Activated T-cell treated with anti-CD3 and anti-CD28 coated beads, Interleukin-2, amount 50 U/mL, for 4 hours (primary cell): Measurements from ENCODE around the gene MTCH1. TPM values are rescaled to one million over a fixed set of nuclear protein-coding genes. Genes with fewer than 3 reads are reported as not detected.

Experiments
- ATAC-seq, 2 donors: fragments of 200-7000 bp; cut with Tn5 transposase; one replicate each; pipeline ENCODE4 v1.10.0; 2021
- DNase-seq: peaks from one replicate; pipeline ENCODE4 v3.0.0-alpha.2; 2020
- H3K27me3 Mint-ChIP-seq: one replicate; pipeline ENCODE4 v1.8.0; 2021; ENCODE audit warnings: low read depth, mixed read lengths
- H3K36me3 Mint-ChIP-seq: one replicate; pipeline ENCODE4 v1.8.0; 2022; ENCODE audit warnings: mixed read lengths; ENCODE audit not compliant: insufficient read depth
- H3K4me1 Mint-ChIP-seq: one replicate; pipeline ENCODE4 v1.8.0; 2021; ENCODE audit warnings: low read depth, mixed read lengths
- H3K4me3 Mint-ChIP-seq: one replicate; pipeline ENCODE4 v1.8.0; 2021; ENCODE audit warnings: mild to moderate bottlenecking, moderate library complexity, mixed read lengths
- H3K9me3 Mint-ChIP-seq: one replicate; pipeline ENCODE4 v1.8.0; 2021; ENCODE audit warnings: mixed read lengths
- total RNA-seq, 3 donors: library from RNA; stranded (reverse); gene quantifications; one replicate each; pipeline ENCODE4 v1.2.1, GENCODE V29; 2021

MTCH1 gene
- total RNA-seq, 3 donors from 2014 or later: 100 to 104 (median 104) TPM

- no peaks in the 10 kb centered on the region for H3K27me3 Mint-ChIP-seq
- ATAC-seq: peak; percentile 5 to 11
- H3K9me3 Mint-ChIP-seq: no peaks in the 10 kb centered on the region
- peaks cover 3% of the 10 kb centered on the region for H3K36me3 Mint-ChIP-seq
- DNase-seq: no peak
- H3K4me1 Mint-ChIP-seq: peaks cover 19% of the 10 kb centered on the region
- H3K4me3 Mint-ChIP-seq: peak overlapping the region; percentile 98
These were observed 680 bp upstream of the MTCH1 start for GRCh38 chr6:36986704-36987047.

GRCh38 chr6:36985417-36985807 lies 584 bp downstream of the MTCH1 start:
- DNase-seq (no peak), ATAC-seq (no peak)
- H3K27me3 Mint-ChIP-seq: no peaks in the 10 kb centered on the region
- H3K36me3 Mint-ChIP-seq: peaks cover 6% of the 10 kb centered on the region
- H3K9me3 Mint-ChIP-seq: no peaks in the 10 kb centered on the region
- peaks cover 30% of the 10 kb centered on the region for H3K4me1 Mint-ChIP-seq
- H3K4me3 Mint-ChIP-seq: no peak overlapping the region

GRCh38 chr6:36984581-36985416 lies 1.2 kb downstream of the MTCH1 start:
- Mint-ChIP-seq H3K9me3 (no peaks in the 10 kb centered on the region), H3K27me3 (no peaks in the 10 kb centered on the region), H3K4me3 (no peak overlapping the region), H3K36me3 (peaks cover 8% of the 10 kb centered on the region), H3K4me1 (peaks cover 33% of the 10 kb centered on the region)
- ATAC-seq (peak; percentile 16), DNase-seq (peak; percentile 55)

DNA sequence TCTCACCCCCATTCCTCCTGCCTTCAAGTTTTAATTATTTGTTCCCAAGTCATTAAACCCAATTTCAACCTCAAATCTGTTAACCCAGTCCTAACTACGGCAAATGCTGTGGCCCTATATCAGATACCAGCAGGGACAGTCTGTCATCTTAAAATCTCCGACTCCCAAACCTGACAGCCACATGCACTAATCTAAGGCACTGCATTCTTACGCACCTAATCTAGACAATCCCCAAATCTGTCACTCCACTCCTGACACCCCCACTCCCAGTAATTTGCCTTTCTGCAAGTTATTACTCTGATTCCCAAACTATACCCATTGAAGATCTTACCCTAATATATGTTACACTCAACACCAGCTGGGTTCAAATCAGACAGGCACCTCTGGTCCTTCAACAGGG lies 2.5 kb downstream of the MTCH1 start:
- DNase-seq (no peak), ATAC-seq (no peak)
- peaks cover 40% of the 10 kb centered on the region for H3K4me1 Mint-ChIP-seq
- no peak overlapping the region for H3K4me3 Mint-ChIP-seq
- no peaks in the 10 kb centered on the region for H3K9me3 Mint-ChIP-seq
- no peaks in the 10 kb centered on the region for H3K27me3 Mint-ChIP-seq
- H3K36me3 Mint-ChIP-seq: peaks cover 12% of the 10 kb centered on the region

- peaks cover 21% of the 10 kb centered on the region for H3K36me3 Mint-ChIP-seq
- ATAC-seq (no peak), DNase-seq (no peak)
- H3K4me3 Mint-ChIP-seq: no peak overlapping the region
- H3K9me3 Mint-ChIP-seq: no peaks in the 10 kb centered on the region
- no peaks in the 10 kb centered on the region for H3K27me3 Mint-ChIP-seq
- peaks cover 30% of the 10 kb centered on the region for H3K4me1 Mint-ChIP-seq
These were observed 4.9 kb downstream of the MTCH1 start for GRCh38 chr6:36980876-36981619.

GRCh38 chr6:36980129-36980528 lies 5.9 kb downstream of the MTCH1 start:
- DNase-seq (no peak), ATAC-seq (no peak)
- no peaks in the 10 kb centered on the region for H3K27me3 Mint-ChIP-seq
- H3K4me1 Mint-ChIP-seq: peaks cover 30% of the 10 kb centered on the region
- no peak overlapping the region for H3K4me3 Mint-ChIP-seq
- no peaks in the 10 kb centered on the region for H3K9me3 Mint-ChIP-seq
- H3K36me3 Mint-ChIP-seq: peaks cover 23% of the 10 kb centered on the region

DNA sequence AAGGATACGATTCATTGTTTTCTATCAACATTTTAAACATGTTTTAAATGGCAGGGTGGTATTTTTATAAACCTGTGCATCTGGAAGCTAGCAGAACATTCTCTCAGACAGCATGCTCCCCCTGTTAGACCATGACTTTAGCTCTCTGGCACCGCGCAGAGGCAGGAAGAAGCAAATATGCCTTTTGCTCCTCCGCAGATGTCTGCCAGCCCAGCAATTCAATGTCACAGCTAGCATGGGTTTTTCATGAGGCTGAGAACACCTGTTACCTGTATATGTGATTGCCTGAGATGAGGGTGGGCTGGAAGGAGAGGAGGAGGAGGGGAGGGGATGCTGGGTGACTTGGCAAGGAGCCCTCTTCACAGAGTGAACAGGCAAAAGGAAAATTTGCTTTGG lies 6.7 kb downstream of the MTCH1 start:
- Mint-ChIP-seq H3K4me3 (no peak overlapping the region), H3K36me3 (peaks cover 26% of the 10 kb centered on the region), H3K9me3 (no peaks in the 10 kb centered on the region), H3K4me1 (peaks cover 30% of the 10 kb centered on the region), H3K27me3 (no peaks in the 10 kb centered on the region)
- ATAC-seq: peak in 1 of 2 donors; percentile 65
- DNase-seq: no peak

GRCh38 chr6:36978421-36979346 lies 7.3 kb downstream of the MTCH1 start:
- H3K9me3 Mint-ChIP-seq: no peaks in the 10 kb centered on the region
- no peak for ATAC-seq
- peaks cover 30% of the 10 kb centered on the region for H3K4me1 Mint-ChIP-seq
- H3K4me3 Mint-ChIP-seq: no peak overlapping the region
- peaks cover 26% of the 10 kb centered on the region for H3K36me3 Mint-ChIP-seq
- no peak for DNase-seq
- H3K27me3 Mint-ChIP-seq: no peaks in the 10 kb centered on the region

DNA sequence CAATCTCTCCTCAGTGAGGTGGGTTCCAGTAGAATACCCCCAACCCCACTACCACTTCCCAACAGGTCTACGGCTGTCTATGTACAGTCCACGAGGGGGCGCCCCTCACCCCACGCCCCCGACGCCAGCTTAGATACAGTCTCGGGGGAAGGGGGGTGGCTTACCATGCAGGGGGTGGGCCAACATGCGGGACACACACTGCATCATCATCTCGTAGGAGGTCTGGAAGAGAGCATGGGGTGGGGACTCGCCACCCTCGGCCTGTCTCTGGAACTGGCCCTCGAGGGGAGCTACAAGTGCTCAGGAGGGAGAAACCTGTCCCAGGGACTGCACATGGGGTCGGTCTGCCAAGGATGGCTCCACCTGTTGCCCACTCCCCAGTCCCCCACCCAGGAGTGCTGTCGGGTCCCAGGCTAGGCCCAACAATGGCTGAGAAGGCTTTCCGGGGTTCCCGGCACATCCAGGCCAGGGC lies 8.5 kb downstream of the MTCH1 start:
- Mint-ChIP-seq H3K36me3 (peaks cover 30% of the 10 kb centered on the region), H3K4me1 (peaks cover 28% of the 10 kb centered on the region), H3K4me3 (no peak overlapping the region), H3K27me3 (no peaks in the 10 kb centered on the region), H3K9me3 (no peaks in the 10 kb centered on the region)
- peak; percentile 27 to 63 for ATAC-seq
- DNase-seq: no peak

GRCh38 chr6:36976931-36977330 lies 9.1 kb downstream of the MTCH1 start:
- Mint-ChIP-seq H3K4me1 (peaks cover 24% of the 10 kb centered on the region), H3K4me3 (no peak overlapping the region), H3K36me3 (peaks cover 33% of the 10 kb centered on the region), H3K27me3 (no peaks in the 10 kb centered on the region), H3K9me3 (no peaks in the 10 kb centered on the region)
- ATAC-seq: no peak
- DNase-seq: no peak

DNA sequence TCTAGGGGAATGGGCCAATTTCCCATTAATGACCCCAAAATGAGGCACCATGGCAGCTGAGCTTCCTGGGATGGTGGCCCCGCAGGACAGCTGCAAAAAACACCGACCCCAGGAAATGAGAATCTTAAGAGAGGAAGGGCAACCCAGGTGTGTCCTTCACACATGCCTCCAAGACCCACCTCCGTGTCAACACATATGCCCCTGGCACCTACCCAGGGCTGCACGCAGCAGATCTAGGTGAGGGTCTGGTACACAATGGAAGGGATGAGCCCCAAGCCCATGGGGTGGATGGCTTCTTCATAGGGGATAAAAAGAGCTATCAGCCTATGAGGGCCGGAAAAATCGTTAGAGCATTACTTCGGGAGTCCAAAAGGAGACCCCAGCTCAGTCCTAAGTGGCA lies 9.5 kb downstream of the MTCH1 start:
- no peak for ATAC-seq
- H3K9me3 Mint-ChIP-seq: no peaks in the 10 kb centered on the region
- H3K4me1 Mint-ChIP-seq: peaks cover 19% of the 10 kb centered on the region
- peaks cover 29% of the 10 kb centered on the region for H3K36me3 Mint-ChIP-seq
- no peaks in the 10 kb centered on the region for H3K27me3 Mint-ChIP-seq
- DNase-seq: no peak
- no peak overlapping the region for H3K4me3 Mint-ChIP-seq

GRCh38 chr6:36976007-36976264 lies 10.1 kb downstream of the MTCH1 start:
- peaks cover 15% of the 10 kb centered on the region for H3K4me1 Mint-ChIP-seq
- H3K27me3 Mint-ChIP-seq: no peaks in the 10 kb centered on the region
- no peaks in the 10 kb centered on the region for H3K9me3 Mint-ChIP-seq
- ATAC-seq (no peak), DNase-seq (no peak)
- peaks cover 29% of the 10 kb centered on the region for H3K36me3 Mint-ChIP-seq
- H3K4me3 Mint-ChIP-seq: no peak overlapping the region

GRCh38 chr6:36975231-36976006 lies 10.6 kb downstream of the MTCH1 start:
- ATAC-seq (no peak), DNase-seq (no peak)
- H3K27me3 Mint-ChIP-seq: no peaks in the 10 kb centered on the region
- no peak overlapping the region for H3K4me3 Mint-ChIP-seq
- H3K36me3 Mint-ChIP-seq: peaks cover 28% of the 10 kb centered on the region
- H3K9me3 Mint-ChIP-seq: no peaks in the 10 kb centered on the region
- peaks cover 11% of the 10 kb centered on the region for H3K4me1 Mint-ChIP-seq

- no peak for ATAC-seq
- H3K36me3 Mint-ChIP-seq: peaks cover 29% of the 10 kb centered on the region
- no peak overlapping the region for H3K4me3 Mint-ChIP-seq
- H3K27me3 Mint-ChIP-seq: no peaks in the 10 kb centered on the region
- H3K4me1 Mint-ChIP-seq: no peaks in the 10 kb centered on the region
- no peaks in the 10 kb centered on the region for H3K9me3 Mint-ChIP-seq
- no peak for DNase-seq
These were observed 12.3 kb downstream of the MTCH1 start for GRCh38 chr6:36973647-36974046.
